GM19467 (cell line): Measurements from ENCODE around the gene IRGC.
"Not testable (repeated sequence)": the region's sequence is repeated elsewhere in the genome, so short reads cannot be mapped to it uniquely, and the experiment has no call there.

Source experiments
- ATAC-seq: cut with Tn5 transposase; IDR thresholded peaks from one replicate; pipeline ENCODE4 v1.9.1; 2021; ENCODE audit warnings: mild to moderate bottlenecking, moderate library complexity; ENCODE audit not compliant: unreplicated experiment

The IRGC gene

DNA sequence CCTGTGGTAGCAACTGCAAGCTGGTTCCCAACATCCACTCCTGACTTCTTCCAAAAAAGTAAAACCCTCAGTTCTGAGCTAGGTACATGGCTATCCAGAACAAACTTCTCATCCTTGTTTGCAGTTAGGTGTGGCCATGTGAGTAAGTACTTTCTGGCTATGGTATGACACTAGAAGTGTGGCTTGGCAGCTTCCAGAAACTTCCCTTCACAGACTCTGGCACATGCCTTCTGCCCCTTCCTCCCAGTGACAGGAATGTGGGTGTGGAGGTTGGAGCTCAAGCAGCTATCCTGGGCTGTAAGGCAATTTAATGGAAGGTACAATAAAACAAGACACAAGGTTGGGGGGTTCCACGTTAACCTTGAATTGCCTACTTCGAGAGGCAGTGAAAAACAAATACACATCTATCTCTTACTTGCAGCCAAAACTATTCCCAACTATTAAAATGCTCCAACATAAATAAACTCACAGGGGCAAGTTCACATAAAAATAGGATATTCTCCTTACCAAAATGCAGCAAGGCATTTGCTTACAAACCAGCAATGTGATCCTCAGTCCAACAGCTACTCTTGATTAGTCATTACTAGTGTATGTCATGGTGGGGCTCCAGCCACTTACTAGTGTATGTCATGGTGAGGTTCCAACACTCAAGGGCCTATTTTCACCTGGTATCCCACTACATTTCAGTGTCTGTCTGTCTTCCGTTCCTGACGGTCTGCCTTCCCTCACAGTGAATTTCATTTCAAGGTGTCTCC is 35.8 kb downstream of the IRGC start:
- no peak for ATAC-seq

DNA sequence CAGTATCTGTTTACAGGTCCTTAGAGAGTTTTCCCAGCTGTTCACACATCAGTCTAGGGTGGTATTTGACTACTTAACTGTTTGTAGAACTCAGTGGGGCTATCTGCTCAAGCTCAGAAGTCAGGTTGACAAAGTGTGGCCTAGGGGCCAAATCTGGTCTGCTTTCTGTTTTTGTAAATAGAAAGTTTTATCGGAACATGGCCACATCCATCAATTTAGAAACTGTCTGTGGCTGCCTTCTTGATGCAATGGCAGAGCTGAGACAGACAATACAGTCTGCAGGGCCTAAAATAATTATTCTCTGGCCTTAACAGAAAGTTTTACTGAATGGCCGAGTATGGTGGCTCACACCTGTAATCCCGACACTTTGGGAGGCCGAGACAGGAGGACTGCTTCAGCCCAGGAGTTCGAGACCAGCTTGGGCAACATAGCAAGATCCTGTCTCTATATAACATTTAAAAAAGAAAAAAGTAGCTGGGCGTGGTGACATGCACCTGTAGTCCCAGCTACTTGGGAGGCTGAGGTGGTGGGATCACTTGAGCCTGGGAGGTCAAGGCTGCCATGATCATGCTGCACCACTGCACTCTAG is 36.5 kb downstream of the IRGC start:
- no peak for ATAC-seq

DNA sequence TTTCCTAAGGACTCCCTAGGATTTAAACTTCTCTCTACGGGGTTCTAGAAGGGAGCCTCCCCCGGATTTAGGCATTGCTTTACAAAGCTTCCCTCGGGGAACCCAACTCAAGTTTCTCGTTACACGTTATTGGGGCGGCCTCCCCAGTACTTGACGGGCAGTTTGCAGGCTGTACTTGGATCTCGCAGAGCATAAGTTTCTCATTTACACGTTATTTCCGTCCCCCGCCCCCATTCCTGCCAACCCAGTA is 38.3 kb downstream of the IRGC start:
- no peak for ATAC-seq

DNA sequence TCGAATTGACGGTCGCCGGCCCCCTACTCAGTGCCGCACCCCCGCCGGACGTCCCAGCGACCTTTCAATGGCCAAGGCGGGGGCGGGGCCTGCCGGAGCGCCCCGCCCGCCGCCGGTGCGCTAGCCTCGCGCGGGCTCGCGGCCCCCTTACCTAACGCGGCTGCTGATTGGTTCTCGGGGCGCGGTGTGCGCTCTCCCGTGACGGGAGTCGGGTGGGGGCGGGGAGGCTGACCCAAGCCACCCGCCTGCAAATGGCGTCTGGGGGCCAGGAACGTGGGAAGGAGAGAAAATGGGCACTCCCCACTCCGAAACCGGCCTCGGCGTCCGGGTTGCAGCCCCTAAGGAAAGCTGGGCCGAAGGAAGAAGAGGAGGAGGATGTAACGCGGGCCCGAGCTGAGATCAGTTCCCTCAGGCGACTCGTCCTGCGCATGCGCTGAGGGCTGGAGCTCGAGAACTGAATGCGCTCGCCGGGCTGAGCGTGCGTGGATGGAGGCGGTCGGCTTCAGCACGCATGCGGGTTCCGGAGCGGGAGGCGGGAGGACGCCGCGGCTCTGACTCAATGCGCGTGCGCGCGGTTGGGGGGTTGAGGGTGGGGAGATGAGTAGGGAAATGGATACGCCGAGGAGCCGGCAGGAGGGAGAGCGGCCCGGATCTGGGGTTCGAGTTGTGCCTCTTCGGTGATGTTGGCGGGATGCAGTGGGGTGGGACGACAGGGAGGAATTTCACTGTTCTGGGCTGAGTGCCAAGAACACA is 38.8 kb downstream of the IRGC start, which contains the start of gene SMG9:
Gene SMG9, minus strand, starts transcription at position 460 of the 753 bp plus-strand sequence. CDS start 4,221 bp downstream, outside the sequence.
- peak; percentile 53 for ATAC-seq

DNA sequence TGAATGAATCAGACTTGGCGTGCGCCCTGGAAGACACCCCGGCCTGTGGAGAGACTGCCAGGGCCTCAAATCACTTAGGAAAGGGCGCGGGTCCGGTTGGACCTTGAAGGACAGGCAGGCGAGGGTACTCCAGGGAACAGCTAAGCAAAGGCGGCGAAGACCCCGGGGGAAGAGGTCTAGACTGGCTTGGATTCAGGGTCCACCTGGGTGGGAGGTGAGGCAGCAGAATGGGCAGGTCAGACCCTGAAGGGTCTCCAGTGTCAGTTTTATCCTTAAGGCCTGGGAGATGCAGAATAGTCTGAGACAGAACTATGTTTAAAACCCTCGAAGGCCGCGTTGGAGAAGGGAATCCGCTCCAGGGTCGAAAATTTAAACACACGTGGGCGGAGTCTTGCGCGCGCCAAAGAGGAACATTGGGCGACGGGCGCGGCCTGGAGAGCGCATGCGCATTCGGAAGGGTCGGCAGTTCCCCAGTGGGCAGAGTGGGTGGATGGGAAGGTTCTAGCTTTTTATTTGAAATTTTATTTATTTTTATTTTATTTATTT is 39.5 kb downstream of the IRGC start:
- ATAC-seq, result no peak

DNA sequence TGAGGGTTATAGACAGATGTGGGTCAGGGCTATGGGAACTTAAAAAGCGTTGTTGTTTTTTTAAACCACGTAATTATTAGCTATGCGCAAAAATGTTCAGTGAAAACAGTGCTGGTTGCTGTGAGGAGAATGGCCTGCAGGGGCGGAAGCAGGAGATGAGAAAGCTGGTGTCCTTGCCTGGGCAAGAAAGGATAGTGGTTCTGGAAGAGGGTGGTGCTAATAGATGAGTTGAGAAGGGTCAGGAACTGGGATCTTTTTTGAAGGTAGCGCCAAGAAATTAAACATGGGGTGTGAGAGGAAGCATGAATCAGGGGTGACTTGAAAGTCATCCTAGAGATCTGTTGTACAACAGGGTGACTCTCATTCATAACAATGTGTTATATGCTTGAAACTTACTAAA is 43.6 kb downstream of the IRGC start:
- ATAC-seq, result no peak

DNA sequence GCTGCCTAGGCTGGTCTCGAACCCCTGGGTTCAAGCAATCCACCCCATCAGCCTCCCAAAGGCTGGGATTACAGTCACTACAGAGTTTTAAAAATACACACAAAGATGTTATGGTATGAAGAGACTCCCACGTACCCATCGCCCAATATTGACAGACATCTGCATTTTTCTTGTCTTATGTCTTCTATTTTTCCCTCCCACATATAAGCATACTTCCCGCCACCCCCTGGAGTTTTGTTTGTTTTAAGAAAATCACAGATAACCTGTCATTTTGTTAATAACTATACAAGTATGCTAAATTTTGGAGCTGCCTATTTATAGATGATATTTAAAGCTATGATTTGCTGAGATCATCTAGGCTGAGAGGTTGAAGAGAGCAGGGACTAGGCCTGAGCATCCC is 45.1 kb downstream of the IRGC start:
- no peak for ATAC-seq

DNA sequence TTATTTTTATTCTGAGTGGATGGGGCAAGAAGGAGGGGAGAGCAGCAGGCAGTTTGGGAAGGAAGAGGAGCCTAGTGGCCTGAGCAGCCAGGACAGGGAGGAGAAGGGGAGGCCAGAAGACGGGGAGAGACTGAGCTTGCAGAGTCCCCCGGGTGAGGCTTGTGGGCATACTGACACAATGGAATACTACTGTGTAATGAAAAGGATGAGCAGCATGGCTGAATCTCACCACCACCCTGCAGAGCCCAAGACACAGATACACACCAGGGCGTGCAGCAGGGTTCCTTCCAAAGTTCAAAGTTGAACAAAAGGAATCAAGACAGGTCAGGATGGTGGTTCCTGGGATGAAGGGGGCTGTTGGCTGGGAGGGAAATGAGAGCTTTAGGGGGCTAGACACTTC is 46.9 kb downstream of the IRGC start:
- no peak for ATAC-seq

DNA sequence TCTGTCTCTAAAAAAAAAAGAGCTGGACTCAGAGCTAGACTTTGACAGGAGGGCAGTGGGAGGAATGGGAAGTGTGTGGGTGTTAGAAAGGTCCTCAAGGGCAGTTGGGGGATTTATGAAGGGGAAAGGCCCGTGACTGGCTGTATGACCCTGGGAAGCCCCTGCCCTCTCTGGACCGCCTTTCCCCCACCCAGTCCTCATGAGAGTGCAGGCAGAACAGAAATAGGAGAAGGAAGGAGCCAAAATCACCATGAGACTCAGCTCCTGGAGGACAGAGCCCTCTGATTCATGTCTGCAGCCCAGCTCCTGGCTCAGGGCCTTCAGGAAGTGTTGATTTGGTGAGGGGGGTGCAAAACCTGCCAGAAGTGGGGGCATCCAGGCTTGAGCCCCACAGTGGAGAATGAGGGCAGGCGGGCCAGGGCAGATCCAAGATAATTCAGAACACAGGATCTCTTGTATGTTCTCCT is 47.6 kb downstream of the IRGC start:
- no peak for ATAC-seq

DNA sequence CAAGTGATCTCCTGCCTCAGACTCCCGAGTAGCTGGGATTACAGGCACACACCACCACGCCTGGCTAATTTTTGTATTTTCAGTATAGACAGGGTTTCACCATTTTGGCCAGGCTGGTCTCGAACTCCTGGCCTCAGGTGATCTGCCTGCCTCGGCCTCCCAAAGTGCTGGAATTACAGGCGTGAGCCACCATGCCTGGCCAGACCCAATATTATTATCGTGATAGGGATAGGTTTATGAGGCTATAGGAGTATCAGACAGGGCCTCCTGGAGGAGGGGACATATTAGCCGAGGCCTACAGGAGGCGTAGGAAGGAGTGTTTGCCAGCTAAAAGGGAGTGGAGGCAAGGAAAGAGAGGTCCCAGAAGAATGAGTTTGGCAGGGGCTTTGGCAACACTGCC is 48.8 kb downstream of the IRGC start:
- not testable (repeated sequence) for ATAC-seq

DNA sequence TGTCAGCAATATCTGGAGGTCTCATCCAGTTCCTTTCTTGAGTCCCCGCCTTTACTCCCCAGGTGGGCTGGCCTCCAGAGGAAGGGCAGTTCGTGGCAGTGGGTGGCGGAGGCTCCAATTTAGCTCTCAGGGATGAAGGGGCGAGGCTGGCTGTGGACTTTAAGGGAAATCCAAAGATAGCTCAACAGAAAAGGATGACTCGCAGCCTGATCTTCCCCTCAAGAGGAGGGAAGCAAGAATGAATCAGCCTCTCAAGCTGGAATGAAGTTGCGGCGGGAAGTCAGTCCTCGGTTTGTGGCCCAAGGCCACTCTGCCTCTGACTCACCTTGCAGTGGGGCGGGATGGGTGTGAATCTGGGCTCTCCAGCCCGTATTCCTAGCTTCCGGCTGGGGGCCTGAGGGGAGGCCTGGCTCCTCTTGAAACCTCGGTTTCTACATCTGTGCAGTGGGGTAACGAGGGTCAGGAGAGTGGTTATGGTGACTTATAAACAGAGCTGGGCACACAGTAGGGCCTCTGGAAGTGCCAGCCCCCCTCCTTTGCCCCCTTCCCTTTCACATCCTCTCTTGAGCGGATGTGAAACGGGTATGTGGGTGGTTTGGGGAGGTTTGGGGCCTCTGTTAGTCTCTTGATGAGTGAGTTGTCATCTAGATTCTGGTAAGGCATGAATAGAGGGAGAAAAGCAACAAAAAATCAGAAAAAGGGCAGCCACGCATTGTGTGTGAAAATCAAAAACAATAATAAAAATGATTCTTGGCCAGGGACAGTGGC is 49.4 kb downstream of the IRGC start:
- ATAC-seq, result peak; percentile 64

DNA sequence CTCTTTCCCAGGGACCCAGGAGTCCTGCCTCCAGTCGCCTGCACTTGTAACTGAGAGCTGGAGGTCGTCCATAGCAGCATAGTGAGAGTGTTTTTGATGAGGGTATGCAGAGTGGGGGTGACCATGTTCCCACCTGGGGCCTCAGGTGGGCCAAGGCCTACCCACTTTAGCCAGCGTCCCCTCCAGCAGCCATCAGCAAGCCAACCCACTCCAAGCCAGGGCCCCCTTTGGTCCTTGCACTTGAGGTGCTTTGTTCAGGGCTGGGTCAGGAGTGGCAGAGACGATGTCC is 50.8 kb downstream of the IRGC start:
- ATAC-seq, result no peak

DNA sequence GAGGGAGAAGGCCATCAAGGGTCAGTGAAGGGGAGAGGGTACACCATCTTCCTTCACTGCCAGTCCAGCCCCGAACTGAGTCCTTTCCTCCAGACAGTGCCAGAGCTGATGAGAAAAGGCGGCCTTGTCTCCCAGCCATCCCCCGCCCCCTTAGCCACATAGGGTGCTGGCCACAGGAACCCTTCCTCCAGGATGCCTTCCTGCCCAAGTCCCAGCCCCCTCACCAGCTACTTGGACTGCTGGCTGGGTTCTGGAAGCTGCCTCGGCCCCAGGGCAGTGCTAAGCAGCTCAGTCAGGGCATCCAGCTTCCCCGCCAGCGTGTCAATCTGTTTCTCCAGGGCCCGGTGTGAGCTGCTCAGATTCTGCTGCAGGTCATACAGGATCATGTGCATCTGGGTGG is 51.4 kb downstream of the IRGC start:
- no peak for ATAC-seq

DNA sequence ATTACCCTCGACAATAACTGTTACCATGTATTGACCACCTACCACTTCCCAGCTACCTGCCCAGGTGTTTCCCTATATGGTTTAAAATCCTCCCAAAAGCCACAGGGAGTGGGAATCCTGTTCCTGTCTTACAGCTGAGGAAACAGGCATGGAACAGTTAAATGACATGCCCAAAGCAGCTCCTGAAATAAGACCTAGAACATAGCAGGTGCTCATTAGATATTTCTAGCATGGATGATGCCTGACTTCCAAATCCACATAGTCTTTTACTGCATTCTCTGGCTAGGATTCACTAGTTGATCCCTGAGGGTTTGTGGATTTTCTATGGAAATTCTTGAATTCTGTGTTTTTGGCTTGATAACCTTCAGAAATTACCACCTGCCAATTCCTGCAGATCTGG is 51.9 kb downstream of the IRGC start:
- ATAC-seq, result no peak

DNA sequence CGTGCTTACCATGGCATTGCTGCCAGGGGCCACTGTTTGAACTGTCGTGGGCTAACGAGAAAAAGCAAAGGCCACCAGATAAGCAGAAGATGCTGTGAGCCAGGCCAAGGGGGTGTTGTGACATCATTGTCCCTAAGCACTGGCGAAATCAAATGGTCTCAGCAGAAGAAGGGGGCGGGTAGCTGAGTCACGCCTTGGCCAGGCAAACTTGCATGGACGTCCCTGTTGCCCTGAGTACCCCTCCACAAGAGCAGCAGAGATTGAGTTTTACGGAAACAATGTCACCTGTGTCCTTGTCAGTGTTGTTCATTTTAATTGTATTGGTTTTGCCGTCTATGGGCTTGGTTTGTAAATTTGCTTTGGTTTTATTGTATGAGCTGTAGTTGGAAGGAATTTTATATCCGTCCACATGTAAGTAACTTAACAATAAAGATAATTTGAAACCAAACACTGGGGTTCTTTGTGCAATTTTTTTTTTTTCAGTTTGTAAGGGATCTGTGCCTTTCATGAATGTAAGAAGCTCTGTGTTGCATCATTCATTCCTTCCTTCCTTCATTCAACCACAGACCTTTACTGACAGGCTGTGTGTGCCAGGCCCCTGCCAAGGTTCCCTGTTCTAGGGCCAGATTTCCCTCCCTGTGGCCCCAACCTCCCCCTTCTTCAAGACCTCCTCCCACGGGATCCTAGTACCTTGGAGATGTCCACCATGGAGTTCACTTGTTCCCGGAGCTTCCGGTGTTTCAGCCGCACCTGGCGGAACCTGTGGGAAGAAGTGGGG is 52.6 kb downstream of the IRGC start:
- ATAC-seq, result no peak

DNA sequence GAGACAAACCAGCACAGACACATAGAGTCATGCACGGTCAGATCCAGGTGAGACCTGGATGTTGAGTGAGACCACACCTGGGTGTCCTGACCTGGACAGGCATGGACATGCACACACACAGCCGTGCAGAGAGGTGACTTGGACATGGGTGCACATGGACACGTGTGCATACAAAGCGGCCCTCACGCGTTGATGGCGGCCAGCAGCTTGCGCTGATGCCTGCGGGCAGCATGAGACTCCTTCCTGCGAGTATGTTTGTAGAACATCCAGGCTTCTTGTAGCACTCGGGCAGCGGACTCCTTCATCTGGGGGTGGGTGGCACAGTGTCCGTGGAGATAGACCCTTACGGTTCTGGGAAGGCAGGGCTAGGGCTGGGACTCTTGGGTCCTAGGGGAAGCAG is 53.4 kb downstream of the IRGC start:
- no peak for ATAC-seq
